ENCODE data around the gene DACH1. TPM values are rescaled to one million over a fixed set of nuclear protein-coding genes. Genes with fewer than 3 reads are reported as not detected.
"Not testable (repeated sequence)": the region's sequence is repeated elsewhere in the genome, so short reads cannot be mapped to it uniquely, and the experiment has no call there.

DACH1 gene
- total RNA-seq, 4 donors from 2014 or later = 0.08 to 2.3 (median 0.71) TPM

DNA sequence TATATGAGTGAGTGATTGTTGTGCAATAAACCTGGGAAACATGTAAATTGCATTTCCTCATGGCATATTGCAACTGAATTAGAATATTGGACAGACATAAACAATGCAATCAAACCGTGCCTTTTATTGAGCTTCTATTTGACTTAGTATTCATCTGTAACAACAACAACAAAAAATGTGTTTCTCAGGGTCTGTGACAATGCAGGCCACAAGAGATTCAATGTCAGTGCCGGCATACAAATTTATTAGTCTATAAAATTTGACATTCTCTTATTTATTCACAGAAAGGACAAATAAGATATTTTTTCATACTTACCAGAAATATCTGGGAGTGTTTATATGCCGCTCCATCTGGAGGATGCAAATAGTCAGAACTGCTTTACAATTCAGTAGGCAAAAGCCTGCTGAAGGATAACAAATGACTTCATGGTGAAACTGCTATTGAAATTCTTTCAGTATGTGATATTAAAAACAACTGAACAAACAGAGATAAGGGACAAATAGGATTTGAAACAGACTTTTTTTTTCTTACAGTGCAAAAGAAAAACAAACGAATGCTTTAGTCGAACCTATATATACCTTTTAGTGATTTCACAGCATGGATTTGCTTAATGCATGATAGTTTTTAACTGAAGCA, 77.2 kb downstream of the DACH1 start:
- no peak for DNase-seq
- Histone ChIP-seq H3K36me3 (no peaks in the 10 kb centered on the region), H3K27ac (no peak overlapping the region), H3K9me3 (no peaks in the 10 kb centered on the region), H3K4me3 (no peak overlapping the region), H3K27me3 (no peaks in the 10 kb centered on the region), H3K4me1 (no peaks in the 10 kb centered on the region)
- TF ChIP-seq POLR2A (IDR thresholded peaks at IDR 0.05) = no peak
- TF ChIP-seq, protein P1, sequence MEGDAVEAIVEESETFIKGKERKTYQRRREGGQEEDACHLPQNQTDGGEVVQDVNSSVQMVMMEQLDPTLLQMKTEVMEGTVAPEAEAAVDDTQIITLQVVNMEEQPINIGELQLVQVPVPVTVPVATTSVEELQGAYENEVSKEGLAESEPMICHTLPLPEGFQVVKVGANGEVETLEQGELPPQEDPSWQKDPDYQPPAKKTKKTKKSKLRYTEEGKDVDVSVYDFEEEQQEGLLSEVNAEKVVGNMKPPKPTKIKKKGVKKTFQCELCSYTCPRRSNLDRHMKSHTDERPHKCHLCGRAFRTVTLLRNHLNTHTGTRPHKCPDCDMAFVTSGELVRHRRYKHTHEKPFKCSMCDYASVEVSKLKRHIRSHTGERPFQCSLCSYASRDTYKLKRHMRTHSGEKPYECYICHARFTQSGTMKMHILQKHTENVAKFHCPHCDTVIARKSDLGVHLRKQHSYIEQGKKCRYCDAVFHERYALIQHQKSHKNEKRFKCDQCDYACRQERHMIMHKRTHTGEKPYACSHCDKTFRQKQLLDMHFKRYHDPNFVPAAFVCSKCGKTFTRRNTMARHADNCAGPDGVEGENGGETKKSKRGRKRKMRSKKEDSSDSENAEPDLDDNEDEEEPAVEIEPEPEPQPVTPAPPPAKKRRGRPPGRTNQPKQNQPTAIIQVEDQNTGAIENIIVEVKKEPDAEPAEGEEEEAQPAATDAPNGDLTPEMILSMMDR (IDR thresholded peaks at IDR 0.05) = no peak
- intact Hi-C loops (cut with DNase I) = no loop called here
- 58 to 63% methylated on average over 5 of the region's 5 CpGs for WGBS, 2 donors

DNA sequence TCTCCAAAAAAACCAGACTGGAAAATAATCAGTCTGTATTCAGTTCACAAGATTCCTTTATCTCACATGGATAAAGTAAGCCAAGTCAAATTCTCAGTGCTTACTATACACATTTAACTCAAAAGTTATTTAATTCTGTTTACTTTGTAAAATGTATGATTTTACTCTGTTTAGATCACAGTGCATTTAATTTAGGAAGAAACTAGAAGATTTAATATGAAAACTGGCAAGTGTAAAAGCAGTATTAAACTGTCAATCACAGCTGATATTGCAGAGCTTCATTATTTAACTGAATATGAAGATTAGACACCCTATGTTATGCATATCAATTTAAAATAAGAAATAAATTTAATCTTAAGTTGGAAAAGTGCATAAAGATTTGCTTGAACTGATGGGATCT, 78.0 kb downstream of the DACH1 start:
- no peak overlapping the region for H3K4me3 ChIP-seq
- H3K9me3 ChIP-seq = no peaks in the 10 kb centered on the region
- H3K27me3 ChIP-seq = no peaks in the 10 kb centered on the region
- no peaks in the 10 kb centered on the region for H3K36me3 ChIP-seq
- intact Hi-C loops (cut with DNase I) = no loop called here
- no peak for TF ChIP-seq POLR2A (IDR thresholded peaks at IDR 0.05)
- no peak for DNase-seq
- no peak overlapping the region for H3K27ac ChIP-seq
- H3K4me1 ChIP-seq = no peaks in the 10 kb centered on the region

DNA sequence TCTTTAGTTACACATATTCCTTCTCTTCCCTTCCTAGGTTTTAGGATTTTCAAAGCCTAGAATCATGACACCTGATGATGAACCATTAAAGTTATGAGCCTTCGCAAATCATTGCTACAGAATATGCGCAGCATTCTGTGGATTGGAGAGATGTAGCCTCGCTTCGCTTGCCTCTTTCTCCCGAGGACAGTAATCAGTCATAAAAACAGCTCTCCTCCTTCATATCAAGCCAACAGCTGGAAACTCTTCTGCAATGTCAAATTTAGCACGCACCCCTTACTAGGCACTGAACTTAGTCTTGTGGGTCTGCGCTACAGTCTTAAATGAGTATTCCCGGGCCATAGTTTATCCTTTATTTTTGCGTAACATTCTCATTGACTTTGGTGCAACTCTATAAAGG, 79.6 kb downstream of the DACH1 start:
- no peaks in the 10 kb centered on the region for H3K4me1 ChIP-seq
- no peak for DNase-seq
- H3K27me3 ChIP-seq = no peaks in the 10 kb centered on the region
- H3K4me3 ChIP-seq = no peak overlapping the region
- no peak overlapping the region for H3K27ac ChIP-seq
- 76 to 86% methylated on average over 9 of the region's 9 CpGs for WGBS, 2 donors
- TF ChIP-seq, protein P1 (IDR thresholded peaks at IDR 0.05) = no peak
- no peak for TF ChIP-seq POLR2A (IDR thresholded peaks at IDR 0.05)
- no peaks in the 10 kb centered on the region for H3K9me3 ChIP-seq
- intact Hi-C loops (cut with DNase I) = no loop called here
- H3K36me3 ChIP-seq = no peaks in the 10 kb centered on the region

DNA sequence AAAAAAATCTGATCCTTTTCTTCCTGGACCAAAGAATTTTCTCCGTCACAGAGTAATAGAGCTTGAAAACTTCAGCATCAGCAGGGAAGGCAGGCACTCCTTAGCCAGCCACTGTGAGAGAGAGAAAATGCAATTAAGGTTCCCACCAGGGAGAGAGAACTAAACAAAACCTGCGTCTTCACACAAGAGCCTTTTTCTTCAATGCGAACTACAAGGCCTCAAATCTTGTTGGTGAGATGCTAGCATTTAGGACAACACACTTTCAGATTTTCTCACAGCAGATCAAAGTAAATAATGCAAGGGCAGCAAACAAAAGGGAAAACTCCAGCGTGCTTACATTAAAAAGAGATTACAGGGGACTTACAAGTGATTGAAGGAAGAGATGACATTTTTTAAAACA, 80.1 kb downstream of the DACH1 start:
- Histone ChIP-seq H3K4me1 (no peaks in the 10 kb centered on the region), H3K4me3 (no peak overlapping the region), H3K27ac (no peak overlapping the region), H3K36me3 (no peaks in the 10 kb centered on the region), H3K9me3 (no peaks in the 10 kb centered on the region), H3K27me3 (no peaks in the 10 kb centered on the region)
- 61 to 69% methylated on average over 4 of the region's 4 CpGs for WGBS, 2 donors
- TF ChIP-seq, protein P1 (IDR thresholded peaks at IDR 0.05) = no peak
- TF ChIP-seq POLR2A (IDR thresholded peaks at IDR 0.05) = no peak
- DNase-seq = no peak
- intact Hi-C loops (cut with DNase I) = no loop called here

DNA sequence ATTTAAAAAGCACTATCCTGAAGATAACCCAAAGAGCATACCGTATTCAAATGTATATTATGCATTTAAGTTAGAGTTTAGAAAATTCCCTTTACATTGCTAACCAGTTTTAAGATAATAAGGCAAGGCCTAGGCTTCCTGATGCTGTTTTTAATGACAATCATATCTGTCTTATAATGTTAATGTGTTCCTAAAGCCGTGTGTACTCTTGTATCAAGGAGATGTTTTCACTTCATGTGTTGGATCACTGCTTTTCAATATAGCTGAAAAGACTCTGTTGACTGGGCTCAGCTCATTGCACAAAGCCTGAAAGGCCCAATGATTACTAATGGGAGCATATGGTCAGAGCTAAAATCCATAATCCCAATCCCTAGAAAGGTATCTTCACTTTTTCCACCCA, 81.6 kb downstream of the DACH1 start:
- H3K9me3 ChIP-seq = no peaks in the 10 kb centered on the region
- WGBS, 2 donors = 74% methylated on average over 2 of the region's 2 CpGs
- H3K4me3 ChIP-seq = no peak overlapping the region
- no peaks in the 10 kb centered on the region for H3K4me1 ChIP-seq
- H3K27ac ChIP-seq = no peak overlapping the region
- TF ChIP-seq, protein P1 (IDR thresholded peaks at IDR 0.05) = no peak
- TF ChIP-seq POLR2A (IDR thresholded peaks at IDR 0.05) = no peak
- intact Hi-C loops (cut with DNase I) = no loop called here
- H3K27me3 ChIP-seq = no peaks in the 10 kb centered on the region
- no peak for DNase-seq
- H3K36me3 ChIP-seq = no peaks in the 10 kb centered on the region

DNA sequence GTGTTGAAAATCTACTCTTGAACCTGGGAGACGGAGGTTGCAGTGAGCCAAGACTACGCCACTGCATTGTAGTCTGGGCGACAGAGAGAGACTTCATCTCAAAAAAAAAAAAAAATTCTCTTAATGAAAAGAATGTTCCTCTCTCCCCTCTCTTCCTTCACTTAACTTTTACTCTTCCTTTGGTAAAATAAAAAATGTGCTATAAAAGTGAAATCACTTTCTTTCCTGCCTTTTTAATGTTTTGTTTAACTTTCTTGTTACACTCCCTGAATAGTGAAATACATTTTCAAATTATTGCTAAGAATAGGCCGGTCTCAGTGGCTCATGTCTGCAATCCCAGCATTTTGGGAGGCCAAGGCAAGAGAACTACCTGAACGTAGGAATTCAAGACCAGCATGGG, 86.5 kb downstream of the DACH1 start:
- intact Hi-C loops (cut with DNase I) = no loop called here
- Histone ChIP-seq H3K4me1 (no peaks in the 10 kb centered on the region), H3K27me3 (no peaks in the 10 kb centered on the region), H3K4me3 (no peak overlapping the region), H3K27ac (no peak overlapping the region), H3K36me3 (no peaks in the 10 kb centered on the region), H3K9me3 (no peaks in the 10 kb centered on the region)
- DNase-seq = no peak
- TF ChIP-seq, protein P1 (IDR thresholded peaks at IDR 0.05) = no peak
- no peak for TF ChIP-seq POLR2A (IDR thresholded peaks at IDR 0.05)
- WGBS, 2 donors = 88 to 89% methylated on average over 5 of the region's 5 CpGs

DNA sequence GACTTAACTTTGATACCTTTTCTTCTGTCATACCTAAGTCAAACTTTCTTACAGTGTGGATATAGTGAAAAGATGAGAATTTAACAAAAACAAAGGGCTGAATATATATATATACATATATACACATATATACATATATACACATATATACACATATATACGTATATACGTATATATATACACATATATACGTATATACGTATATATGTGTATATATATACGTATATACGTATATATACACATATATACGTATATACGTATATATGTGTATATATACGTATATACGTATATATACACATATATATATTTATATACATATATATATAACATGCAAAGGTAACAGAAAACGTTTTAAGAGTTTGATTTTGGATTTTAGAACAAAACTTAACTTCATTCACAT, 88.0 kb downstream of the DACH1 start:
- DNase-seq; intact Hi-C loops (cut with DNase I); H3K36me3 ChIP-seq; H3K4me1 ChIP-seq; H3K9me3 ChIP-seq; H3K4me3 ChIP-seq; H3K27me3 ChIP-seq; H3K27ac ChIP-seq: not testable (repeated sequence)
- WGBS, 2 donors = 86 to 88% methylated on average over 11 of the region's 11 CpGs

Data from esophagus squamous epithelium (tissue), 5 donors.